HG02623 (cell line): ENCODE data around the gene ASPG.
"Not testable (repeated sequence)": the region's sequence is repeated elsewhere in the genome, so short reads cannot be mapped to it uniquely, and the experiment has no call there.

ENCODE experiments used
- ATAC-seq: cut with Tn5 transposase; IDR thresholded peaks from one replicate; pipeline ENCODE4 v1.9.1; 2021; ENCODE audit warnings: moderate library complexity; ENCODE audit not compliant: unreplicated experiment

Gene ASPG

DNA sequence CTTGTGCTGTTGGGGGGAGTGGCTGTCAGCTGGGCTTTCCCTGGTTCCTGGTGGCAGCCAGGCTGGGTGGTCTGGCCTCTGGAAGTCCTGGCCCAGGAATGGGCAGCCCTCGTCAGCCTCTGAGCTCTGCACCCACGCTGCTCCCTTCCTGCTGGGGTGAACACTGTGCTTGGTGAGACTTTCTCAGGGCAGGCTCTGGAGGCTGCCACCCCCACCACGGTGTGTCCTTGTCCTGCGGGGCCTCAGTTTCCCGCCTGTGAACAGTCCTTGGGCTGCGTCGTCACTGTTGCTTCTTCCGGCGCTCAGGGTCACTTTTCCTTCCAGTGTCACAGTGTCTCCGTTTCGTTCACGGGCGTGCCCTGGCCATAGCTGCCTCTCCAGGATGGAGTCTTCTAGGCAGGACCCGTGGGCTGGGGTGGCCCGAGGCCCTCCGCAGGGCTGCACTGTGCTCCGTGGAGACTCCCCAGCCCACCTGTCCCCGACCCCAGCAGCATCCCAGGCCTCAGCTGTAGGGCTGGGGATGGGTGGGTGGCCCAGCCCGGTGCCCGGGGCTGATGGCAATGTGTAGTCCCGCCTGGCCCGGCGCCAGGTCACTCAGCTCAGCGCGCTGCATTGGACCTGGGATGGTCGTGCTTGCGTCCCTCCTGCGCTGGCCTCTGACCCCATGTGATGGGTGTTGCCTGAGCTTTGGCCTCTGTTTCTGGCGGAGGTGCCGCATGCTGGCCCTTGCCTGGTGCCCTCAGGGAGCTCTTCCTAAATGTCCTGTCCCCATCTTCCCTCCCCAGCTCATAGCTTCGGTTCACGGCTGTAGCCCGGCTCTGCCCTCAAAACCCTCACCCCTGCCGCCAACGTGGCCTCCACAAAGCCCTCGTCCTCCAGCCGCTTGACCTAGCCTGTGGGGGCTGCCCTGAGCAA, 59.7 kb downstream of the ASPG start:
- no peak for ATAC-seq

DNA sequence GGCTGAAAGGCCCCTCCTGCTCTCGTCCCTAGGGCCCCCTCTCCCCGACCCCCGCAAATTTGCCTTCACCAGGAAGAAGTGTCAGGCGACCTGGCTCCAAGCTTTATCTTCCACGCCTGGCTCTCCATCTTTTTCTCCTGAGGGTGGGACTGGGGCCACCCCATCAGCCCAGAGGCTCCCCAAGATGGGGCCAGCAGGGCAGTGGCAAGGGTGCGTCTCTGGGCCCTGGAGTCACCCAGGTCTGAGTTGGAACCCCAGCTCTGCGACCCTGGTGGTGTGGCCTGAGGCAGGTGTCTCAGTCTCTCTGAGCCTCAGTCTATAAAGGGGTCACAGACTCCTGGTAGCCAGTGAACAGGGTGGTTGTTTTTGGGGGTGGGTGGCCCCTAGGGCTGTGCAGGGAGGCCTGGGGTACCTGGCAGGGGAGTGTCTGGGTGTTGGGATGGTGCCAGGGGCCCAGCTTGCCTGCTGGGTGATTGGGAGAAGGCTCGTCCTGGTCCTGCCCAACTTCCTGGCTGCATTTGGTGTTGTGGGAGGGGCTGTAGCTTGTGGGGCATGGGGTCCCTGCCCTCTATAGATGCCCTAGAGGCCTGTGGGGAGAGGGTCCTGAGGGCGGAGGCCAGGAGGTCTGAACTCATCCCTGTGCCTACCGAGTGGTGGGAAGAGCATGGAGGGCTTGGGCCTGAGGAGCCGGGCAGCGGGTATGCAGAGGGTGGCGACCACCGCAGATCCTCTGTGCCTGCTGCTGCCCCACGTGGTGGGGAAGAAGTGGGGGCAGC, 60.5 kb downstream of the ASPG start:
- ATAC-seq = no peak

- no peak for ATAC-seq
These were observed 61.3 kb downstream of the ASPG start for GRCh38 chr14:104146651-104147345.

GRCh38 chr14:104147346-104148125, 62.0 kb downstream of the ASPG start:
- no peak for ATAC-seq

DNA sequence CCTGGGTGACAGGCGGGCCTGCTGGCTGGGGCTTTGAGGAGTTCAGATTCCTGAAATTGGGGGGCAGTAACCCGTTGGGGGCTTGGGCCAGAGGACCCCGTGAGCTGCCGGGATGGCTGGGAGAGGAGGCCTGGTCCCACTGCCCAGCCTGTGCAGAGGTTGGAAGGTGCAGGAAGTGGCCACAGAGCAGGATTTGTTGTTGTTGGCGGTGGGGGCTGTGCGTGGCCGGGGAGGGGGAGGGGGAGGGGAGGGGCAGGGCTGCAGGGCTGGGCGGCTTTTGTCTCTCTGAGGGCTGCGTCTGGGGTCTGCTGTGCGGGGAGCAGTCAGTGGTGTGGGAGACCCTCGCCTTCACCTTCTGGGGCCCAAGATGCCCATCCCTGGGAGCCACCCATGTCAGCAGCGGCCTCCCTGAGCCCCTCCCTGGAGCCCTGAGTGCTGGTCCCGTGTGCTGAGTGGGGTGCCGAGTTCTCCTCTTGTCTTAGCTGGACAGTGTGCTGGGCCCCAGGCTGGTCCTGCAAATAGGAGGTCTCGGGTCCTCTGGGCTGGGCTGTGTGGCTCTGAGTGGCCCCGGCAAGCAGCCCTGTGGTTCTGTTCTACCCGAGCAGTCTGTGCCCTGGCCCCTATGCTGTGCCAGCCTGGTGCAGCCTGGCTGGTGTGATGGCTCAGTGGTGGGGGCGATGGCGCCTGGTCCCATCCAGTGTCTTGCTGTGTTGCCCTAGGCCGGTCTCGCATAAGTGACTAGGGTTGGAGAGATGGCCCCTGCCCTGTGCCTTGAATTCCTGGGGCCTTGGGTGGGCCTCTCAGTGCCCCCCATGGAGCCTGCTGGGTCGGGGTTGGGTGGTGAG, 63.2 kb downstream of the ASPG start:
- ATAC-seq = no peak

- no peak for ATAC-seq
These were observed 63.7 kb downstream of the ASPG start for GRCh38 chr14:104149278-104149595.

DNA sequence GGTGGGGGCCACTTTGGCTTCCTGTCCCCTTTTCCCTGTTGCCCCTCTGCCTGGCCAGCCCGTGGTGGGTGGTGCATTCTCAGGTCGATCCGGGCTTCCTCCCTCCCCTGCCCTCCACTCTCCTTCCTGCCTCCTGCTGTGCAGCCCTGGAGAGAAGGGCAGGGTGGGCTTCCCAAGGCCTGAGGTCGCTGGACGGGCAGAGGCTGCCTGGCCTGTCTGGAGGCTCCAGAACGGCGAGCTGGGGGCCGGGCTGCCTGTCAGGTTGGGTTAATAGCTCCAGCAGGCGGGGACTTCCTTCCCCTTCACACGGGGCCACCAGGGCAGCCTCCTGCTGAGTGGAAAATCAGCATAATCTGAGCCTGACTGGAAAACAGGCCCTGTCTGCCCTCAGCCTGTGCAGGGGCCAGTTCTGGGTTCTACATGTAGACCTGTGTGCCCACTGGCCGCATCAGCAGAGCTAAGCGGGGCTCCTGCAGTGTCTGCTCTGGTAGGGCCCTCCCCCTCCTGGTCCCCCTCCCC, 64.2 kb downstream of the ASPG start:
- no peak for ATAC-seq

DNA sequence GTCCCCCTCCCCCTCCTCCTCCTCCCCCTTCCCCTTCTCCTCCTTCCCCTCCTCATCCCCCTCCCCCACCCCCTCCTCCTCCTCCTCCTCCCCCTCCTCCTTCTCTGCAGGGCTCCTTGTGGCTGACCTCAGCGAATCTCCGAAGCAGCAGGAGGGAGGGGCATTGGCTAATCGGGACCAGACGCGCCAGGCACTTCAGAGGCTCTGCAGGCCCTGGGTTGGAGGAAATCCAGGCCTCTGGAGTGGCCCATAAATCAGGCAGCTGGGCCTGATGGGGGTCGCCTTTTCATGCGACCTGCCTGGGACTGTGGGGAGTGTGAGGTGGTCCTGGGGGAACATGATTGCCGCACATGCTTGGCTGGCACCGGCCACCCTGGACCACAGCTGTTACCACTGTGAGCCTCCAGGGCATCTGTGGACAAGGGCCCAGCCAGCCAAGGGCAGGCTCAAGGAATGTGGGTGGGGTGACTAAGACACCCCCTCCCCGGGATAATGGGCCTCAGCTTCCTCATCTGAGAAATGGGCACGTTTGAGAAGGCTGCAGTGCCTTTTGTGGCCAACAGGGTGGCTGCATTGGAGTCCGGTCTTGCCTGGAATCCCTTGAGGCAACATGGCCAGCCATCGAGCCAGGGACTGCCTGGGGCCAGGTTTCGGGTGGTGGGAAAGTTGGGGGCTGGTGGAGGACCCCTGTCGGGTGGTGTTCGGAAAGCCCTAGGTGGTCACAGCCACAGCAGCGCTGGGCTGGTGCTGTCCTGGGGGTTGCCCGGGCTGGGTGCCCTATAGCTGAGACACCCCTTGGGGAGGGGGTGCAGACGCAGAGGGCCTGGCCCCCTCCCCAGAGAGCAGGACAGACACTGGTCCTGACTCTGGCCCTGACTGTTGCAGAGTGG, 64.9 kb downstream of the ASPG start:
- no peak for ATAC-seq

DNA sequence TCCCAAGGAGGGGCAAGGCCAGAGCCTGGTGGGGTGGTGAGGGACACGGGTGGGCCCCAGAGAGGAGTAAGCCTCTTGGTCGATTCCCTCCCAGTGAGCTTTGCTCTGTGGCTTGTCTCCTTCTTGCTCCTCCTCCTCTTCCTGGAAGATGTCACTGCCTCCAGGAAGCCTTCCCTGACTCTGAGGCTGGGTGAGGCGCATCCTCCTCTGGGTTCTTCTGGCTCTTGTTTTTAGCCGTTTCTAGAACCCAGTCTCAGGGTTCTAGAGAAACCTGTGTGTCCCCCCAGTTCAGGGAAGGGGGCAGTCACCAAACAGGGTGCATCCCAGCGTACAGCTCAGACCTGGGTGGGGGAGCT, 65.5 kb downstream of the ASPG start:
- ATAC-seq = no peak

GRCh38 chr14:104151566-104152245, 66.2 kb downstream of the ASPG start:
- no peak for ATAC-seq

DNA sequence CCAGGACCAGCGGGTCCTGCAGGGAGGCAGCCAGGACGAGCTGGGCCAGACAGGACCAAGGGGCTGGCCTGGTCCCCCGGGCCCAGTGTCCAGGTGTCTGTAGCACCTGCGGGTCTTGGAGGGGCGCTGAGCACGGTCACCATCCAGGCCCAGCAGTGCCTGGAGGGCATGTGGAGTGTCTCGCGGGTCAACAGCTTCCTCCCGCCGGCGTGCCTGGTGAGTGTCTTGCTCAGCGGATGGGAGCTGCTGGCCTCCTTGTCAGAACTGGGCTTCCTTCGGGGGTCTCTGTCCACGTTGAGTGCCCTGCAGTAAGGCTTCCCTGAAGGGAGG, 66.7 kb downstream of the ASPG start:
- no peak for ATAC-seq

DNA sequence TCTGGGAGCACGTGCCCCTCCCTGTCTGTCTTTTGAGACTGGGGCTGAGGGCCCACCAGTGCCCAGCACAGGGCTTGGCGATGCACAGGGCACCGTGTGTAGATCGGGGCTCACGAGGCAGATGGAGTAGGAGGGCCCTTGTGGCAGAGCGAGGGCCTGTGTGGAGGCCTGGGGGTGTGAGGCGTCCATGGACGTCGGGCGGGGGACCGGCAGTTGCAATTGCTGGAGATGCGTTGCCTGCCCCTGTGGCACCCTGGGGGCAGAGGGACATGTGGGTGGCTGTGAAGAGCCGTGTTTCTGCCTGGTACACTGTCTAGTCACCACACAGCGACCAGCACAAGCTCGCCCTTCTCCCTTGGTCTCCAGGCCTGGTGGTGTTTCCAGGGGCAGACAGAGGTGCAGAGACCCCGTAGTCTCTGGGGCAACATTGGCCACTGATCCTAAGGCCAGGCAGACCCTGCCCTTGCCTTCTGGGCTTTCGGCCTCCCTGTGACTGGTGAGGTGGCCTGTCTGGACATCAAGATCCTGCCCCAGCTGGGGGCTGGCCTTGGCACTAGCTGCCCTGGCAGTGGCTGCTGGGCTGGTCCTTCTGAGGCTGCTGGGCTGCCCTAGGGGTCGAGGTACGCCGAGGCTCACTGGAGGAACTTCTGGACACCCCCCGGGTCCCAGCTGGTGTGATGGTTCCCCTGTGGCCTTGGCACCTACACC, 67.3 kb downstream of the ASPG start:
- no peak for ATAC-seq

- not testable (repeated sequence) for ATAC-seq
These were observed 67.9 kb downstream of the ASPG start for GRCh38 chr14:104153394-104153755.

DNA sequence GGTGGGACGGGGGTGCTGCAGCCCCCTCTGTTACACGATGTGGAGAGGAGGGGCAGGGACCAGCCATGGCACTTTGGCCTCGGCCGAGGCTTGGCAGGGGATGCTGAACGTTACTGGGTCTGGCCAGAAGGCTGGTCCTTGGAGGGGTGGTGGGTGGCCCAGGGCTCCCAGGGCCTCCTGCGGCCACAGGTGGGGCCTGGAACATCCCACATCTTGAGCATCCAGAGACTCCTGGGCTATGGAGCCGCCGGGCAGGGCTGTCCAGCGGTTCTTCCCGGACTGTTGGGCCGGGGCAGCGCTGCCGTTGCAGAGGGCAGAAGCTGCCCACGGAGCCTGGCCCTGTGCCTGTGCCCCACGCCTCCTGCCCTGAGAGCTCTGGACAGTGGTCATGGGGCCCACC, 68.7 kb downstream of the ASPG start:
- no peak for ATAC-seq

DNA sequence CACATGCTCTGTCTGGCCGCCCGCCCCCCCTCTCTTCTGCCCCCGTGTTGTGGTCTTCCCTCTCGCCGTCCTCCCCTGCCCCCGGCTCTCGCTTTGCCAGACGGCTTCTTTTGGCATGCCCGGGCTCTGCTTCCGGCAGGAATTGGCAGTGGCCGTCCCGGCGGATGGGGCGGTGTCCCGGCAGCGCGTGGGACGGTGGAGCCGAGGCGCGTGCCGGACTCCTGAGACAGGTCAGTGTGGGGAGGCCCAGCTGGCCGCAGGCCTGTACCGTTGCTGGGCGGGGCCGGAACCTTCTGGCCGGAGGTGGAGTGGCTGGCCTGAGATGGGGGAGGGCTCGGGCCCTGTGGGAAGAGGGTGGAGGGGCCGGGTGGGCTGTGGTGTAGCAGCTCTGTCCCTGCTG, 70.0 kb downstream of the ASPG start:
- ATAC-seq = no peak

GRCh38 chr14:104156142-104156541, 70.6 kb downstream of the ASPG start:
- no peak for ATAC-seq

DNA sequence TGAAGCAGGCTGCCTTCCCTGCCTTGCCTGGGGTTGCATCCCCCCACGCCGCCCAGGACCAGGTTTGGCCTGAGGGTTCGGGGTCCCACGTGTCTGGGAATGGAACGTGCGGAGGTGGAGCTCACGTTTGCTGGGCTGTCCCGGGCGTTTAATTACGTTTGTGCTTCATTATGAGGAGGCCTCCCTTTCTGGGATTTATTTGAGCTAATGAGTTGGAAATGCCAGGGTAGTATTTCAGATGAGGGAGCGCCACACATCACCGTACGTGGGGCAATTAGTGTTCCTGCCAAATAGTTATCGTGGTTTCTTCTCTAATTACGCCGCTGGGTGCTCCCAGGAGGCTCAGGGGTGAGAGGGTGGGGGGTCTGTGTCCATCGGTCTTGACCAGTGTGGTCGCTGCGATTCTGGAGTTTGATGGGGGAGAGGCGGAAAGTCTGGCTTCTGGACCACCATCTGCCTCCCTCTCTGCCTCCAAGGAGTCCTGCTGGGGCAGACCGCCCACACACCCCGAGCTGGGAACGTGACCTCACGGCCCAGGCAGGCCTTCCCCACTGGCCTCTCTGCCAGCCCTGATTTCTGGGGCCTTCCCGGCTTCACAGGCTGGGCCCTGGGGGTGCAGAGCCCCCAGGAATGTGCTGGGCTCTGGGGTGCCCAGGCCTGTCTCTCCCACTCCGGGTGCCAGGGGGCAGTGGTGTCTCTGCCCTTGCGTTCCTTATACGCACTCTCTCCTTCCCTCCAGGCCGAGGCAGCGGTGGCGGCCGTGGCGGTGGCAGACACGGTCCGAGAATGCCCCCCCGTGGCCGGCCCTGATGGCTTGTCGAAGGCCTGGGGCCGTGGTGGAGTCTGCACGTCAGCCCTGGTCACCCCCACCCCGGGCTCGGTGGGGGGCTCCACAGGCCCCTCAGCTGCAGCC, 71.8 kb downstream of the ASPG start:
- no peak for ATAC-seq
